Dedifferentiated amniotic fluid mesenchymal stem cell (primary cell): ENCODE data around the gene ABHD16A.
A peak's percentile ranks its signal among the peaks of the same experiment; 100 is the strongest.

Experiments used
- DNase-seq: peaks from one replicate; pipeline ENCODE4 v3.0.0-alpha.2; 2016; ENCODE audit errors: extremely low spot score

The ABHD16A gene

DNA sequence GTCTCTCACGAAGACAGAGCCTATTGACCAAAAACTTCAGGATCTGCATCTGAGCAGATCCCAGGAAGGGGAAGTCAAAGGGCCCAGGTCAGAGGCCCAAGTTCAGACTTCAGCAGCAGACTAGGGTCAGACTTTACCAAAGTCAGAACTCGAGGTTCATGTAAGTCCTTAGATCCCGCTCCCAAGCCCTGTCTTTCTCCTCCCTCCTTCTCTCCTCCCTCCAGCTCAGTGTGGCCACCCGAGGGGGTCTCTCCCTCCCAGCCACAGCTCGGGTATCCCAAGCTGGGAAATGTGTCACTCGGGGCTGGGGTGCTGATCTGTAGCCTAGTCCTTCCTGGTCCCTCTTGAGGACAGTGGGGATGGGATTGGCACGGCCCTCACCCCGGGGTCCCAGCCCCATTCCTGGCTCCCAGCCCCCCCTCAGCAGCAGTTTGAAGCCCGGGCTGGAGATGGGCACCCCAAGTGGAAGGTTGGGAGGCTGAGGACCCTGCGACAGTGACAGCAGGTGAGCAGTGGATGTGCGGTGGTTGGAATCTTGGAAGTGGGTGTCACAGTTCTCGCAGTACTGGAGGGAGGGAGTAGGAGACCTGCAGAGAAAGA is 40.9 kb downstream of the ABHD16A start:
- DNase-seq = no peak

DNA sequence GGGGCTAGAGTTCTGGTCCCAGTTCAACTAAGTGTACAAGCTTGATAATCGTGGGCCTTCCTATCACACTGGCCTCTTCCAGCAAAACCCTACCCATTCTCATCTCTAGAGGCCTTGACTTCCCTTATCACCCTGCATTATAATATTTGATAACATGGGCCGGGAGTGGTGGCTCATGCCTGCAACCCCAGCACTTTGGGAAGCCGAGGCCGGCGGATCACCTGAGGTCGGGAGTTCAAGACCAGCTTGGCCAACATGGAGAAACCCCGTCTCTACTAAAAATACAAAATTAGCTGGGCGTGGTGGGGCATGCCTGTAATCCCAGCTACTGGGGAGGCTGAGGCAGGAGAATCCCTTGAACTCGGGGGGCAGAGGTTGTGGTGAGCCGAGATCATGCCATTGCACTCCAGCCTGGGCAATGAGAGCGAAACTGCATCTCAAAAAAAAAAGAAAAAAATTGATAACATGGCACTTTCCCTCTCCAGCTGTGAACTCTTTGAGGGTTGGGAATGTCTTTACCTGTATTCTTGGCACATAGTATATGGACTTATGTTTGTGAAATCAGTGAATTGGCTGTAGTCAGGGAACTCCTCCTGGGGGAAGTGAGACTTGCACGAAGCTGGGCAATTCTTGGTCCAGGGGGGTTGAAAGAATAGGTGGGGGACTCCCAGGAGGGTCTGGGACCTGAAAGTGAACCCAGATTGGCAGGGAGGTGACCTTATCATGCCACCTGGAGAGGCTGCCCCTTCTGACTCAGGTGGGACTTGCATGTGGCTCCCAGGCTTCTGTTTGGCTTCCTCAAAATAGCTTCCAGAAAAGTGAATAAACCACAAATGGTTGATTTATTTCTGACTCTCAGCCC is 41.6 kb downstream of the ABHD16A start:
- DNase-seq = no peak

DNA sequence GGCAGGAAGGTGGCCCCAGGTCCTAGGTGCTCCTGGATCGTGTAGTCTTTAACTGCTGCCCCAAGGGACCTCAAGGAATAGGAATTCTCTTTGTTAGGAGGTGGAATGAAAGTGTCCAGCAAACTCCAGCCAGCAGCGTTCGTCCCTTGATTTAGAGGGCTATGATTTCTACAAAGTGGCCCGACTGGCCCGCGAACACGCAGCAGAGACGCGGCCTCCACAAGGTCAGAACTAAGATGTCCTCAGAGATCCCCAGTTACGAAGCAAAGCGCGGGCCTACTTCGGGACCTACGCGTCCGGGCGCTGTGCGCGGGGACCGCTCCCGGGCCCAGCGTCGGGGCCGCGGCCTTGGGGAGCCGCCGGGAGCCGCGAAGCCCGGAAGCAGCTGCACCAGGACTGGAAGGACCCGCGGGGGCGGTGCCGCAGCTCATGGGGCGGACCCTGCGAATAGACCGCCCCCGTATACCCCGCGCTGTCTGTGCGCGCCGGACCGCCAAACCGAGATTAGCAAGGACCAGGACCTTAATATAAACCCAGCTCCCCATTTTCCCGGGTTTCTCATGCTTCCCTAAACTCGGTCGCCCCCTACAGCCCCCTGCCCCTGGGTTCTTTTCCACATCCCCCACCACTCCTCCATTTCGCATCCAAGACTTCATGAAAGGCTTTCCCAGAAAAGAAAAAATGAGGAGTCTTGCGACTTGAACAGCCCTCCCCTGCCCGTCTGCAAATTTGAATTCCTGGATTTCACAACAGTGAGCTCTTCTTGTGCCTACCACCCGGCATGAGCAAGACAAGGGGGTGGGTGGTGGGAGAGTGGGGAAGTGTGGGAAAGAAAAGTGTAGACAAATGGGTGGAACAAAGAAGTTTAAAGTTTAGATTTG is 42.5 kb downstream of the ABHD16A start, which contains the start of gene C6orf47:
Gene C6orf47, minus strand, starts transcription at position 398 of the 881 bp plus-strand sequence. CDS start 831 bp downstream, outside the sequence.
- peak; percentile 56 for DNase-seq

DNA sequence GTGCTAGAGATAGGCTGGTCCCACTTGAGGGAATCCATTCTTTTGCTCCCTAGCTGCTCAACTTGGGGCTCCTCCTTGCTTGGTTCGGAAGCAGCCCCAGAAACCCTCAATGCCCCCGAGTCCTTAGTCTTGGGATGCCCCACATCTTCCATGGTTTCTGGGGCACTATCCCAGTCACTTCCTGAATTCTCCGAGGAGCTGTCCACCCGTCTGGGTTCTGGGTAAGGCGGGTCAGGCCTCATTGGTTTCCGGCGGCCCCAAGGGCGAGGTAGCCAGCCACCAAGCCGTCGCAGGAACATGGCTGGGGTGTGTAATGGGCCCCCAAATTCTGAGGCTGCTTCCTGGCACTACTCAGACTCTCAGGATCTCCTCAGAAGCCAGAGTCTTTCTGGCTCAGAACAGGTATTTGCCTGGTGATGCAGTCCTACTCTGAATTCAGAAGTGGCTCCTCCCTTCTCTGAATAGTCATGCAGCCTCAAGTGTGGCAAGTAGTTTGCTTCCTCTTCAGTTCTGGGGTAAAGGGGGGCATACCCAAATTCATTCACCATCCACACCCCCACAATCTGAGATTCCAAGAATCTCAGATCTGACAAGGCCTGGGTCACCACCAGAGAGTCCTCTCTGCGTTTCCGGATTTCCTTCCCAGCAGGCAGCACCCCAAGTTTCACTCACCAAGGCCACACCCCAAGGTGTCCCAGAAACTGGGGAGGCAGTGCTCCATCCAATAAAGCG is 43.3 kb downstream of the ABHD16A start:
- DNase-seq = no peak

DNA sequence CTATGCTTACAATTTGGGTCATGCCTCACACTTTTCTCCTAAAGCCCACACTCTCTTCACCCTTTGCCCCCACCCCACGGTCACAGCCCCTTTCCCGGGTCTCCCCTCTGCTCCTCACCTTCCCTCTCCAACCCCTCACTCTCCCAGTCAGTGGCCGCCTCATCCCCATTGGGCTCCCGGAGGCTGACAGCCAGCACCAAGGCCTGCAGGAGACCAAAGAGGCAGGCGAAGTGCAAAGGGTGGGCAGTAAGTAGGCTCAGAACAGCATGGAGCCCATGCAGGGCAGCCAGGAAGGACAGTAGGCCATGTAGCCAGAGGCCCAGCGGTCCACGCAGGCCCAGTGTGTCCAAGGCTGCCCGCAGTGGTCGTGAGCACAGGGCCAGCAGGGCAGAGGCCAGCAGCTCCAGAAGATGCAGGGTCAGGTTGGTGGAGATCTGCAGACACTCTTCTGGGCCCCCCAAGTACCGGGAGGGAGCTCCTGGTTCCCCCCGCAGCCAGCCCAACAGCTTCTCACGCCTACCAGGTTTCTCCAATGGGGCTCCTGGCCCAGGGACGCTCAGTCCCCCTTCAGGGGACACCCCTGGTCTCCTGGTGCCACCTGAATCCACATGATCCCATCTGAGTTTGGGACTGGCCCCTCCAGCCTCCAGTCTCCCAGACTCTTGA is 44.0 kb downstream of the ABHD16A start:
- DNase-seq = no peak

DNA sequence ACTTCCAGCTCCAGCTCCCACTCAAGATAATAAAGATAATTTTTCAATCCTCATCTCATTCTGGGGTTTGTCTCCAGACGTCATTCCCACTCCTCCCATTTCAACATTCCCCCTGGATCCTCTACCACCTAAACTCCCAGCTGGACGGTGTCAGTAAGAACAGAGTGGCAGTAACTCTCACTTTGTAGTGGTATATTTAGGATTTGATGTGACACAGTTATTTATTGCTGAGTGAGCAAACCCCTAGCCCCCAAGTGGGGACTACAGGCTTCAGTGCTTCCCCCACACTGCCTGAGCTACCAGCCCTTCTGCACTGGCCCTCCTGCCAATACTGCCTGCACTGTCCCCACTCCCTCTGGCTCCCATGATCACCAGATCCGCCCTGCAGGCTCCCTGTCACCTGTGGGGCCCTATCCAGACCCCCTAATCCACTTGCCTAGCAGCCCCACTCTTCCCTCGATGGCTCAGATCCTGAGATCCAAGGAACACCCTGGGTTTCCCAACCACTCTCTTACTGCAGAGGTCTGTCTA is 44.9 kb downstream of the ABHD16A start:
- no peak for DNase-seq

DNA sequence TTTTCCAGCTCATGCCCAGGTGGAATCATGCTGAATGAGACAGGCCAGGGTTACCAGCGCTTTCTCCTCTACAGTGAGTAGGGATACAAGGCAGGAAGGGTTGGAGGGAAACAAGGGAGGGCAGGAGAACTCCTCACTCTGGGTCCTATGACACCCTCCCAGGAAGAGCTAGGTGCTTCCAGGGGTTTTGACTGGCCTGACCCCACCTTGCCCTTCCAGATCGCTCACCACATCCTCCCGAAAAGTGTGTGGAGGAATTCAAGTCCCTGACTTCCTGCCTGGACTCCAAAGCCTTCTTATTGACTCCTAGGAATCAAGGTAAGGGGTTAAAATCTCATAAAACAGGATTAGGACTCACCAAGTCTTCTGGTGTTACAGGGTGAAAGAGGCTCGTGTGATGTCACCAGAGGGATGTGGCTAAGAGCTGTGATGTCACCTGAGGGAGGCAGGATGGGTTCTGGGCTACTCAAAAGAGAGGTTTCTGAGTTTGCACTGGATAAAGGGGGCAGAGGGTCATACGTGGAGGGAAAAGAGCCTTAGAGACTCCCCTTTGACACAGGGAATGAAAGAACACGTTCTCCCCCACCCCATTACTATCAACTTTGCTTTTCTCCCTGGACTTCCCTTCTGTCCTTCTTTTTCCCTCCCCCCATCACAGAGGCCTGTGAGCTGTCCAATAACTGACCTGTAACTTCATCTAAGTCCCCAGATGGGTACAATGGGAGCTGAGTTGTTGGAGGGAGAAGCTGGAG is 45.5 kb downstream of the ABHD16A start:
- DNase-seq = no peak

DNA sequence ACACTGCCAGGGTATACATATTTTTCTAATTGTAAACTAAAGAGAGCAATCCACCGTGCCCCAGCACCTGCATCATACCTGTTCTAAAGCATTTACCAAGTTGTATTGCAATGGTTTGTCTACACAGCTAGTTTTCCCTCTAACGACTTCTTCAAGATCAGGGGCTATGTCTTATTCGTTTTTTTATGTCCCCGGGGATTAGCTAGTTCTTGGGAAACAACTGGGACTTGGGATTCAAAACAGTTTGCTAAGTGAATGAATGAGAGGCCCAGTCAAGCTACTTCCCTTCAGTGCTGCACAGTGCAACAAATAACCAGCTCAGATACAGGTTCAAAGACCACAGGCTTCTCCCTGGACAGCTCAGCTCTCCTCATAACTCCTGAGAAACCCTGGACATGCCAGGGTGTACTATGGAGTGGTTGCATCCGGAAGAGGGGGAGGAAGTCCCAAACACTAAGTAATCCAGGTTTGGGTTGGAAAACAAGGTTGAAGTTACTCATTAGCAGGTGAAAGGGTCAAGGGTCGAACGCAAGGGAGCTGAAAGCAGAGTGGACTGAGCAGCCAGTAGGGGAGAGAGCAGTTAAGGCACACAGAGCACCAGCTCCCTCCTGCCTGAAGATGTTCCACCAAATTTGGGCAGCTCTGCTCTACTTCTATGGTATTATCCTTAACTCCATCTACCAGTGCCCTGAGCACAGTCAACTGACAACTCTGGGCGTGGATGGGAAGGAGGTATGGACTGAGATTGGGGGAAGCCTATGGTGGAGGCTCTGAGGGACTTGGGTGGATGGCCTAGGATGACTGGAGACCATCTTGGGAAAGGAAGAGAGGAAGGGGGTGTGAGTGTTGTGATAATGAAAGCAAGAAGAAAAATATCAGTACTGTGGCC is 47.5 kb downstream of the ABHD16A start, which contains the start of gene APOM:
Gene APOM, plus strand, starts transcription at position 546 of the 889 bp plus-strand sequence. Its CDS starts 73 bp downstream, at position 619.
- DNase-seq = no peak

DNA sequence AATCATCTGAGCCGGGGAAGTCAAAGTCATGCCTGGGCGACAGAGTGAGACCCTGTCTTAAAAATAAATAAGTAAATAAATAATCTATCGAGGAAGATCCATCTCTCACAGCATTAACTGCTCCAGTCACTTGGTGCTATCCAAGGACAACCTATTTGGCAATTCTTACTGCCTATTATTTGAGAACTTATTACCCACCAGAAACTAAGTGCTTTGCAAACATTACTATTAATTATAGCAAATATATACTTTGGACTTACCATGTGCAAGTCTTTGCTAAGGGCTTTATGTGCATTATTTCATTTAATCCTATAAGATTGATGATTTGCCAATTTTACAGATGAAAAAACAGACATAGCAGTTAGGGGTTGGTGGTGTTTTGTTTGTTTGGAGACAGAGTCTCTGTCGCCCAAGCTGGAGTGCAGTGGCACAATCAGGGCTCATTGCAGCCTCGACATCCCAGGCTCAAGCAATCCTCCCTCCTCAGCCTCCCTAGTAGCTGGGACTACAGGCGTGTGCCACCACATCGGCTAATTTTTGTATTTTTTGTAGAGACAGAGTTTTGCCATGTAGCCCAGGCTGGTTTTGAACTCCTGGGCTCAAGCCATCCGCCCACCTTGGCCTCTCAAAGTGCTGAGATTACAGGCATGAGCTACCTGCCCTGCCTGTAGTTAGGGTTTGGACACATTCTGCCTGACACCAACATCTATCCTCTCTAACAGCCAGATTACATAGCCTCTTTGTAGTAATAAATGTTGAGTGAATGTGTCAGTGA is 48.4 kb downstream of the ABHD16A start:
- DNase-seq = no peak

DNA sequence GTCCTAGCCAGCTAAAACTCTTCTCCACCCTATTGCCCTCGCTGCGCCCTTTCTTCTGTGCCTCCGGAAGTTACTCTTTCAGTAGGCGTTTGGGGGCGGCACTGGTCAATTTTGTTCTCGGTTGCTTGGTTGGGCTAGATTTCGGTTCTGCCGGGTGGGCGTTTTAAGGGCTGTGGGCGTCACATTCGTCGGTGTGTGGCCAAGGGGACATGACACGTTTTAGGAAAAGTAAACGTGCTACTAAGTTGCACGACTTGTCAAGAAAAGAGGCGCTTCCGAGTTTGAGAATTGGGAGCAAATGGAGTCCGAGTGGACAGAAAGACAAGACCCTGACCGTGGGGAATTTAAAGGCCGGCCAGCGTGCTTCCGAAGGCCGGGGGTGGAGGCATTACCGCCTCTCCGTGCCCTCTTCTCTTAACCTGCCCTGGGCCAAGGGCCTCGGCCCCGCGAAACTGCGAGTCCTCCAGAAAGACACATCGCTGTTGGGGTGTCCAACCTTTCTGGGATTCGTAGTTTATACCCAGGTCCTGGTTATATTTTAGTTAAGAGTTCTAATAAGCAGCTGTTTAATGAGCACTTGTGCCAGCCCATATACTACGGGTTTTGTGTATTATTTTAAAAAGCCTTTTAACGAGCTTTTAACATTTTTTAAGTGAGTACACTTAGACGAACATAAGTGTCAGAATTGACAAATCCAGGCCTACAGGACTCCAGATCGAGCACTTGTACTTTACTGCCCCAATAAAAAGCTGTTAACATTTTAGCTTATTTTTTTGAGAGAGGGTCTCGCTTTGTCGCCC is 50.0 kb downstream of the ABHD16A start:
- no peak for DNase-seq

DNA sequence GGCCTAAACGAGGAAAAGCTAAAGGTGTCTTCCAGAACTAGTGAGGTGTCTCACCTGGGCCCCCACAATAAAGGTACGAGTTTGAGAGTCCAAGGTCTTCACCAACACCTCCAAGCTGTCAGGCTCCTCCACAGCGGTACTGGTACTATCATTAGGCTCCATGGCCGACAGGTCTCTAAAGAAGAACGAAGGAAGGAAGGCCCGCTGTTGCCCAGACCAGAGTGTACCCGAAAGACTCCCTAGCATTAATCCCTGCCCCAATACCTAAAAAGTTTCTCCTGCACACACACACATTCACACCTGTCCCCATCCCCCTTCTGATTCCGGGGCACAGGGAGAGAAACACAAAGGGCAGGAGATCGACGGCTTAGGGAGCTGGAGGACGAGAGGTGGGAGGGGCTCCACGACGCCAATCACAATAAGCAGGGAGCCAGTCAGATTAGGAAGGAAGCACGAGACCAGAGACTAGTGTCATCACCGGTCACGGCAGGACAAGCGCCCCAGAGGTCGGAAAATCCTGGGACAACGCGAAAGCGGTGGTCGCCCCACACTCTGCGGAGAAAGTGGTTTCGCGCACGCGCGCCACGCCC is 51.4 kb downstream of the ABHD16A start:
- DNase-seq = peak; percentile 71

DNA sequence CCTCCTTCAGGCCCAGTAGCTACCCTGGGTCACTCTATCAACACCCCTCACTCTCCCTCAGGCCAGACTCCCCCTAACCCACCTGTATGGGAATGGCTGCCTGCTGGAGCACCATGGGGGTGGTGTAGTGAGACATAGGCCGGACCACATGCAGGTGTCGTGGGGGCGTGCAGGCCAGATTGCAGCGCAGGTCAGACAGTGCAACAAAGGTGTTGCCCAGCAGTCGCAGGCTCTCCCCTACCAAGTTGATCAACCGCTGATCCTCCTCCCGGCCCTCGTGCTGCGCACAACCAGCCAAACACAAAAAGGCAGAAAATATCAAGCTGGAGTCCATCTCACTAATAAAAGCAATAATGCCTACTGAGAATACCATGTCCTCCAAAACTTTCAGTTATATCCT is 57.8 kb downstream of the ABHD16A start:
- DNase-seq = no peak

DNA sequence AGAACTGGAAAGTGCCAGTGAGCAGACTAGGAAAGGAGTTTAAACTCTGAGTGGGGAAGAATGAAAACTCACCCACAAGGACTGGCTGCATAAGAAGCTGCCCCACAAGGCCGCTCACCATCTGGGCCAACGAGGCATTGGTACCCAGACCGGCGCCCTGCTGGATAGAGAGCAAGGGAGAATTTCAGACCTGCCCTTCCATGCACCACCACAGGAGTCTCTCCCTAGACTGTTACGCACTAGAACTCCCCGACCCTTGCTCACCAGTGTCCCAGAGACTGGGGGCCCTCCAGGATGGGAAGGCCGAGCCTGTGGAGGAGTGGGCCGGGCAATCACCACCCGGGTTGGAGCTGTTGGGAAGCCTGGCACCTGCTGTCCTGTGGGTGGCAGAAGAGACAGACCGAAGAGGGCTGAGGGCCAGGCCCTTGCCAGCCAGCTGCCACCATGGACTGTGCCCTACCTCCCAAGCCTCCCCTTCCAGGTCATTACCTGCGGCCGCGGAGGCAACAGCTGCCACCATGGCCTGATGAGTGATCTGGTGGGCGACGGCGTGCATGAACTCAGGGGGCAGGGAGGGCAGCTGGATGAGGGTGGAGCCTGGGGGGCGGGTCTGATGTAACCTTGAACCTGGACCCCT is 59.2 kb downstream of the ABHD16A start:
- DNase-seq = no peak

DNA sequence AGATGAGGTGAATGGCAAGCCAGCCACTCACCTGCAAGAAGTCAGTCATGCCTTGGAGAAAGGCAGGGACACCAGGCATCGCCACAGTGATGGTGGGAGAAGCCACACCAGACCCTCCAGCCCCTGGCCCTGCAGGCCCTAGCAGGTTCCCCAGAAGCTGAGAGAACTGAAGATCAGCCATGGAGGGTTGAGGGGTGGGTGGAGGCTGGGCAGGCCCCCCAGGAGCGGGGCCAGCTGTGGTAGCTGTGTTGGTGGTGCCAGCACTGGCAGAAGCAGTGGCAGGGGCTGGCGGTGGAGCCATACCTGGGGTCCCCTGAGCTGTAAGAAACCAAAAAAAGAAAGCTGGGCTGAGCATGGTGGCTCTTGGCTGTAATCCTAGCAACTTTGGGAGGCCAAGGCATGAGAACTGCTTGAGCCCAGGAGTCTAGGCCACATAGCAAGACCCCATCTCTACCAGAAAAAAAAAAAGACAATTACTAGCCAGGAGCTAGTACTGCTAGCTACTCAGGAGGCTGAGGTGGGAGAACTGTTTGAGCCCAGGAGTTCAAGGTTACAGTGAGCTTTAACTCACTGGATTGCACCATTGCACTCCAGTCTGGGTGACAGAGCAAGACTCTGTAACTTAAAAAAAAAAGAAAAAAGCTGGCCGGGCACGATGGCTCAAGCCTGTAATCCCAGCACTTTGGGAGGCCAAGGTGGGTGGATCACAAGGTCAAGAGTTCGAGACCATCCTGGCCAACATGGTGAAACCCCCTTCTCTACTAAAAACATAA is 60.1 kb downstream of the ABHD16A start:
- no peak for DNase-seq

DNA sequence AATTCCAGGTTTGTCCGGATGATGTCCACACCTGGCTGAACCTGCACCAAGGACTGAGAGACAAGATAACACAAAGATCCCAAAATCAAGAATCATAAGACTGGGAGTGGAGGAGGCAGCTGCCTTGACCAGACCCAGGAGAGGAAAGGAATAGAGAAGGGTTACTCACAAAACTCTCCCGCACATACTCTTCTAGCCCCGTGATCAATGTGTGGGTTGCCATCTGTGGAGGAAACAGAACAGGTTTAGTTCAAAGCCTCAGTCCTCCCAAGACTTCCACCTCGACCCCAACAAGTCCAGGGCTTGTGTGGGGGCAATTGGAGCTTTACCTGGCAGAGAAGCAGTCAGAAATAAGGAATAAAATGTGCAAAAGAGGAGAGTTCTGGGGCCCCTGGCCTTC is 61.8 kb downstream of the ABHD16A start:
- DNase-seq = no peak

DNA sequence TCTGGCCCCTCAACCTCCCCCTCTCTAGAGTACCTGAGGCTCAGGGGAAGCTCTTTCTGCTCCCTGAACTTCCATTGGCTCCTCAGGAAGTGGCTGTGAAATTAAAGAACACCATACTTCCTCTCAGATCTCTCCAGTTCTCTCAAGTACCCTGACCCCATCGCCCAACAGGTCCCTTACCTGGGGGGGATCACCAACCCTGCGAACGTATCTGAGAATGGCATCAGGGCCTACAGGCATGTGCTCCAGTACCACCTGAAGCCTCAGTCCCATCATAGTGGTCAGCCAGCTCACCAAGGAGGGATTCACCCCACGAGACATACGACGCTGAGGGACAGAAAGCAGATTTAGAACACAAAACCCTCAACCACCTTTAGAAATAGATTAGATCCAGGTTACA is 62.5 kb downstream of the ABHD16A start:
- no peak for DNase-seq
